HG03175 (cell line): ENCODE data around the gene SFTPA2.
"Not testable (repeated sequence)": the region's sequence is repeated elsewhere in the genome, so short reads cannot be mapped to it uniquely, and the experiment has no call there.

ENCODE experiments used
- ATAC-seq: cut with Tn5 transposase; IDR thresholded peaks from one replicate; pipeline ENCODE4 v1.9.1; 2021; ENCODE audit warnings: mild to moderate bottlenecking, moderate library complexity; ENCODE audit not compliant: unreplicated experiment

SFTPA2 gene

DNA sequence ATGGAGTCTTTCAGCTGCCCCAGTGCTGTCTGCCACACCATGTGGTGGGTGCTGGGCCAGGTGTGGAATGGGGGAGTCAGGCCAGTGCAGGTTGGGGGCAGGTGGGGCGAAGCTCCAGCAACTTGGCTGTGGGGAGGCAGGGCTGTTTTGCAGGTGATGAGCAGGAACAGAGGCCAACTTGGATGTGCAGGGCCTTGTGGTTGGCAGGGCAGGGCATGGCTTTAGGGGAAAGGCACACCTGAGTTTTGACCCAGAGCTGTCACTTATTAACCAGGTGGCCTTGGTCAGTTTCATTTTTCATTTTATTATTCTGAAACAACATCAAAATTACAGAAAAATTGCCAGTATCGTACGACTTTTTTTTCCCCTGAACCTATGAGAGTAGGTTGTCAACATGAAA lies 1.1 kb upstream of the SFTPA2 start:
- ATAC-seq: no peak

DNA sequence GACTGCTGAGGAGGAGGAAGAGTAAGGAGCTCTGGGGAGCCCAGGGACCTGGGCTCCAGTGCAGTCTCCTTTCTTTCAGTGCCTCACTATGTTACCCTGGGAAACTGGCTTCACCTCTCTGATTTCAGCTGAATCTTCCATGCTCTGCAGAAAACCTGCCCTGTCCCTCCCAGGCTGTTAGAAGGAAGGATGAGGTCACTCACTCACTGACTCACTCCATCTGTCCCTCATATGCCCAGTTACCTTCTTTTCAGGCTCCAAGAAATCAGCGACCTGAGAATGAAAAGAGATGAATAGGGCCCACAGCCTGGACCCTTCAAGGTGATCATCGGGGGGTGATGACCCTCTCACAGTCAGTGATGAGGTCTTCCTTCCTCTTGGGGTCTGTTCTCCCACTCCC lies 481 bp downstream of the SFTPA2 start:
- ATAC-seq: no peak

DNA sequence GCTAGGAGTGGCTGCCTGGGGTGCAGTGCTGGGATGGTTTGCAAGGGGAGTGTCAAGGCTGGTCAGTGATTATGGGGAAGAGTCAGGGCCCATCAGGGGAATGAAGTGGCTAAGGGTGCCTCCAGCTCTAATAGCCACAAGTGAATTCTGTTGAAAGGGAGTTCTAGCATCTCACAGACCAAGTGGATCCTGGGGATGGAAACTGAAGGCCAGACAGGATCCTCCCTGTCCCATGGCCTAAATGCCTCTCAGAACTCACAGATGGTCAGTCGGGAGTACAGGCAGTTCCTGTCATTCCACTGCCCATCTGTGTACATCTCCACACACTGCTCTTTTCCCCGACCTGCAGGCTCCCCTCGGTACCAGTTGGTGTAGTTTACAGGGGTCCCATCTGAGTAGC lies 3.2 kb downstream of the SFTPA2 start:
- not testable (repeated sequence) for ATAC-seq

DNA sequence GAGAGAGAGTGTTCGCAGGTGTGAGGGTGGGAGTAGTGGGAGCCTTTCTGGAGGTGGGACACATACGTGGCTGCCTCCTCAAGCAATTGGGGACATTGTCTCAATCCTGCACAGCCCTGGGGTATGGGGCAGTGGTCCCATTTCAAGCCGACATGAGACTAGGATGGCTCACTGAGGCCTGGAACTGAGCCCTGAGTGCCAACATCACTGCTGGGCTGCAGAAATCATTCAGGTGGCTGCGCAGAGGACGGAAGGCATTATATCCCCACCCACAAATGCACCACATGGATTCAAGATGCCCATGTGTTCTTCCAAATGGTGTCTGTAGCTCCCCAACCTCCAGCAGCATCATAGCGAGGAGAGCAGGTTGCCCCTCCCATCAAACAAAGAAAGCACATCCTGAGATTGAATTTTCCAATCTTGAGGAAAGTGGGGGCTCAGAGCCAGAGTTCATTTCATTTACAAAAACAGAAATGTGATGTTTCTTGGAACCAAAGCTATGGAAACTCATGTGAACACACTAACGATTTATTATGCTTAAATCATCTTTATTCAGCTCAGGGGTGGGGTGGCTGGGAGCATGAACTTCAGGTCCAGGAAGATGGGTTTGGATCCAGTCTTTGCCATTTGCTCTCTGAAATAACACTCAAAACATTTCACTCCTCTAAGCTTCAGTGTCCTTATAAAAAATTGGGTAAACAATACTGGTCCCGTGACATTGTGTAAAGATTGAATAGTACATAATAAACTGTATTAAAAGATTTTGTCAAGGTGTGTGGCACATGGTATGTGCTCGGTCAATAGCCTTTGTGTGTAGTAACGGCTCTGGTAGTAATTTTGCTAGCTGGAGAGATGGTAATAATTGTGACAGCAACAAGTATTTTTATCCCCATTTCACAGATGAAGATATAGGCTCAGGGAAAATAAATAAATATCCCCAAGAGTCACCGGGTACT lies 4.6 kb downstream of the SFTPA2 start:
- ATAC-seq: no peak

DNA sequence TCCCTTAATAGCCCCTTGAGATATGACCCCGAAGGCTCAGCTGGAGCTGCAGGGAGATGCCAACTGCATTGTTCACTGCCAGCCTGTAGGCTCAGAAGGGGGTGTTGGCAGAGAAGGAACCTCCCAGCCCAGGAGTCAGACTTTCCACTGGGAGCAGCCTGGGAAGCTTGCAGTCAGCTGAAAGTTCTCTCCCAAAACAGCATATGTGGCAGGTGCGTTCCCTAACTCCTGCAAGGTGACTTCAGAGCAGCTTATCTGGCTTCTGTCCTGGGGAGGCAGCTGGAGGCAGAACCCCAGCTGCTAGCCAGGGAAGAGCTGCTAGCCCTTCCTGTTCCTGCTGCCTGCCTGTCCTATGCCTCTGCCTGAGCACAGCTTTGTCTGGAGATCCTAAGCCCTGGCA lies 8.1 kb downstream of the SFTPA2 start:
- no peak for ATAC-seq

DNA sequence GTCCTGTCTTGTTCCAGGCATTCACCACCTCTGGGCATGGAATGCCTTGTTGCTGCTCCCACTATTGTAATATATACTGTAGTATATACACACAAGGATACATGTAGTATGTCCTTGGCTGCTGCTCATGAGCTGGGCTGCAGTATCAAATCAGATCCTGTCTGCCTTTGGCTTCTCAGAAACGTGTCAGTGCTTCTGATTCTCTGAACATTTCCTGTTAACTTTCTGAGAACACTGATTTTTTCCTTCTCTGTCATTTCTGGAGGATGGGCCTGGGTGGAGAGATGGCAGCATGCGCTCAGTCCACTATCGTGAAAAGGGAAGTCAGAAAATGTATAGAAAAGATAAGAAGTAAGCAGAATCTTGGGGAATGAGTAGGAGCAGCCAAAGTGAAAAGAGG lies 12.2 kb downstream of the SFTPA2 start:
- ATAC-seq: no peak

DNA sequence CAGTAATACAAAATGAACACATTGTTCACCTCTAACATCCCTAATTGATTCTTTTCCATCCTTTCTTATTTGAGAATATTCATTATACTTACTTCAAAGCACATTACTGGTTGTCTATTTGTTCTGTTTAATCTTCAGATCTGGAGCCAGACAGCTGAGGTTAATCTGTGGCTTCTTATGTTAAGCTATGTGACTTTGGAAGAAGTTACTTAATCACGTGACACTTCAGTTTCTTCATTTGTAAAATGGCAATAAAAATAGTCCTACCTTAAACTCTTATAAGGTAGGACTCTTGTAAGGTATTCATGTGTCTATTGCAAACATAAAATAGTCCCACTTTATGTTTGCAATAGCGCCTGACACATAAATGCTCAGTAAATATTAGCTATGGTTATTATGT lies 13.1 kb downstream of the SFTPA2 start:
- not testable (repeated sequence) for ATAC-seq

DNA sequence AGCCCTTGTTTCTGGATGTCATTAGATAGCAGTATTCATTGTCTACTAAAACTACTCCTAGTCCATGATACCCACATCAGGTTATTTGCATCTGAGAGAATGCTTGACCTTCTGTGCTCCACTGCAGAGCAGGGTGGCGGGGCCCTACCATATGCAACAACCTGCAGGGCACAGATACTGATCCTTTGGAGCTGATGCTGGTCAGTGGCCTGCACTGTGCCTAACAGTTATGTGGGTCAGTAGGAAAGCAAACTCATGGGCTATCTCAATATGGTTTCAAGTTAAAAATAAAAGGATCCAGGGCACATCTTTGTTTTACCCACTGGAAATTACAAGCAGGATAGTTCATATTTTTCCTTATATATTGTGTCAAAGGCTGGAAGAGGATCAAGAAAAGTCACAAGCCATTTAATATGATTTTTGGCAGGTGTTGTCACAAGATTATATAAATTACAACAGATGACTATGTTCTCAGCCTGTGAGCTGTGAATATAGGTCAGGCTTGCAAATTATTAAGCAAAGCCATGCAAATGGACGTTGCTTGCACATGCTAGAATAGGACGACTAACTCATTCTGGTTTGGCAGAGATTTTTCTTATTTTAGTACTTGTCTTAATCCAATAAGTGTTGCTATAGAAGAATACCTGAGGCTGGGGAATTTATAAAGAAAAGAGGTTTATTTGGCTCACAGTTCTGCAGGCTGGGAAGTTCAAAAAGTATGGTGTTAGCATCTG lies 15.1 kb downstream of the SFTPA2 start:
- ATAC-seq: not testable (repeated sequence)

DNA sequence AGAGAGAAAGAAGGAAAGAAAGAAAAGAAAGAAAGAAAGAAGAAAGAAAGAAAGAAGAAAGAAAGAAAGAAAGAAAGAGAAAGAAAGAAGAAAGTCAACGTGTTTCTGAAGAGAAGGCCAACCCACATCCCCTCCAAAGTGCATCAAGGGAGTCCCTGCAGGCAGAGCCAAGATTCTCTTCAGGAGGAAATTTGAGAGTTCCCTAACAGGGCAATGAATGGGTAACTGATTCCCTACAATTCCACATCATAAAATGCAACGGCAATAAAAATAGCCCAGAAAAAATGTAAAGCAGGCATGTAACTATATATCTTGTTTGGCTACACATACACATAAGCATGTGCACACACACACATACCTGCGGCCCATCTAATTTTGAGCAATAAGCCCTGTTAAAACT lies 15.8 kb downstream of the SFTPA2 start:
- not testable (repeated sequence) for ATAC-seq

DNA sequence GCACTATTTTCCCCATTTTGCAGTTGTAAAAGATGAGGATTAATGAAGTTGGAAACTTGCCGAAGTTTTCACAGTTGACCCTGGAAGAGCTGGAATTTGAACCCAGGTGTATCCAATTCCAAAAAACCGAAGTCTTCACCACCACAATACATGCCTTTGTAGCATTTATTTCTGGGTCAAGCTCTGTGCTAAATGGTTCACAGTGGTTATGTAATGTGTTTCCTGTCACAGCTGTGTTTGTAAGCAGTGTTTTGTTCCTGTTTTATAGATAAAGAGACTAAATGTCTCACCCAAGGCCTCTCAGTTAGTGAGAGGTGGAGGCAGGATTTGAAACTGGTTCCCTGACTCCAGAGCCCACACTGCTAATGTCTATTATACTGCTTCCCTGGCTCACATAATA lies 17.6 kb downstream of the SFTPA2 start:
- ATAC-seq: no peak

DNA sequence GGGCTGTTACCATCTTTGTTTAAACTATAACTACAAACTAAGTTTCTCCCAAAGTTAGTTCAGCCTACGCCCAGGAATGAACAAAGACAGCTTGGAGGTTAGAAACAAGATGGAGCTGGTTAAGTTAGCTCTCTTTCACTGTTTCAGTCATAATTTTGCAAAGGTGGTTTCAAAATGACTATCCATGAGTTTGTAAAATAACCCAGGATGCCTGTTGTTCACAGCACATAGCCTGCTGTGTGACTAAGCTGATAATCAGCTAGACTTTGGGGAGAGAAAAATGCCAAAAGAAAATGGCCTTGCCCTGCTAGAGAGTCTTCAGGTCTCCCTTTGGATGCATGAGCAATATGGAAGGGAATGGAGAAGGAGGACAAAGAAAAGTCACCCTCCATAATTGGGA lies 19.3 kb downstream of the SFTPA2 start:
- peak; percentile 82 for ATAC-seq

DNA sequence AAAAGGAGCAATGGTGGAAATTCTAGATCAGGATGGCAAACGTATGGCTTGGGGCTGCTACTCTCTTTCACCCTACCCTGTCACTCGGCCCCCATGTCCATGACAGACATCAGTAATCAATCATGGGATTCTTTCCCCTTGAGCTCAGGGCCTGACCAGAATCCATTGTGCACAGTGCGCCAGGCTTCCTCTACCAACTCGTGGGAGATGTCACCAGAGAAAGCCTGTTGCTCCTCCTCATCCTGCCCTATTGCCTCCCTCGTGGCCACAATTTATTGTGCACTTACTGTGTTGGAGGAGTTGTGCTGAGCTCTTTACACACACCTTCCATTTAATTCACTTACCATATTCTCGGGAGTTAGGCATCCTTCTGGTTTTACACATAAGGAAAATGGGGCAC lies 21.9 kb downstream of the SFTPA2 start:
- ATAC-seq: not testable (repeated sequence)

DNA sequence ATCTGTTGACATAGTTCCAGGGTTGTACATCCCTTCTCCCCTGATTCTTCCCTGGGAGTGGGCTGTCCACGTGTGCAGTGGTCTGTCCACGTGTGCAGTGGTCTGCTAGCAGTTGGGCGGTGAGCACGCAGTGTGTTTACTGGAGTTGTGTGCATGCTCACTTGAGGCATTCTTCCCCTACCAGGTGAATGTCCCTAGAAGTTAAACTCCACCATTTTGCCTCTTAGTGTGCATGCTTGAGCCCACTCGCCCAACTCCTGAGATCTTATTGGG lies 26.4 kb downstream of the SFTPA2 start:
- not testable (repeated sequence) for ATAC-seq

DNA sequence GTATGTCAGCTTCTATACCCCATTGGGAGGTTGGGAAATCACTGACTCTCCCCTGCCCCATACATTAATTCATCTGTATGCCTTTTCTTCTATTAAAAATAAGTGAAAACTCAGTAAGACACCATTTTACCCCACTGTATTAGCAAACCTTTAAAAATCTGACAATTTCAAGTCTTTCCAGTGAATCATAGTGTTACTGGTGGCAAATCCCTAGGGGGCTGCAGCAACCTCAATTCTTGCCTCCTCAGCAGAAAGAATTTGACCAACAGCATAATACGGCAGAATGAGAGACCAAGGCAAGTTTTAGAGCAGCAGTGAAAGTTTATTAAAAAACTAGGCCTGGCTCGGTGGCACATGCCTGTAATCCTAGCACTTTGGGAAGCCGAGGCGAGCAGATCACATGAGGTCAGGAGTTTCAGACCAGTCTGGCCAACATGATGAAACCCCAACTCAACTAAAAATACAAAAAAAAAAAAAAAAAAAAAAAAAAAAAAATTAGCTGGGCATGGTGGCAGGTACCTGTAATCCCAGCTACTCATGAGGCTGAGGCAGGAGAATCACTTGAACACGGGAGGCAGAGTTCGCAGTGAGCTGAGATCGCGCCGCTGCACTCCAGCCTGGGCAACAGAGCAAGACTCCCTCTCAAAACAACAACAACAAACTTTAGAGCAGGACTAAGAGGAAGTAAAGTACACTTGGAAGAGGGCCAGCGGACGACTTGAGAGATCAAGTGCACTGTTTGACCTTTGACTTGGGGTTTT lies 26.9 kb downstream of the SFTPA2 start:
- ATAC-seq: not testable (repeated sequence)

DNA sequence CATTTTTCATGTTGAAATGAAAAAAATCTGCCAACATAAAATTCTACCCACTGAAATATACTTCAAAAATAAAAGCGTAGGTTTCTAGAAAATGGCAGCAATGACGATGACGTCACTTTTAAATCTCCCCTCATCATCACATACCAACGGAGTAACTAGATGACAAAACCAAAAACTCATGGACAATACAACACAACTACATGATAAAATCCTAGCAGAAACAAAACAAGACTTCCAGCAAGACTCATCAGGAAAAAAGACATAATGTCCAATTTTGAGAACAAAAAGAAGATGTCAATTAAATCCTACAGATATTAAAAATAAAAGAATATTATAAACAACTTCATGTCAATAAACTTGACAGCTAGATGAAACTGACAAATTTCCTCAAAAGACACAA lies 31.9 kb downstream of the SFTPA2 start:
- ATAC-seq: not testable (repeated sequence)

DNA sequence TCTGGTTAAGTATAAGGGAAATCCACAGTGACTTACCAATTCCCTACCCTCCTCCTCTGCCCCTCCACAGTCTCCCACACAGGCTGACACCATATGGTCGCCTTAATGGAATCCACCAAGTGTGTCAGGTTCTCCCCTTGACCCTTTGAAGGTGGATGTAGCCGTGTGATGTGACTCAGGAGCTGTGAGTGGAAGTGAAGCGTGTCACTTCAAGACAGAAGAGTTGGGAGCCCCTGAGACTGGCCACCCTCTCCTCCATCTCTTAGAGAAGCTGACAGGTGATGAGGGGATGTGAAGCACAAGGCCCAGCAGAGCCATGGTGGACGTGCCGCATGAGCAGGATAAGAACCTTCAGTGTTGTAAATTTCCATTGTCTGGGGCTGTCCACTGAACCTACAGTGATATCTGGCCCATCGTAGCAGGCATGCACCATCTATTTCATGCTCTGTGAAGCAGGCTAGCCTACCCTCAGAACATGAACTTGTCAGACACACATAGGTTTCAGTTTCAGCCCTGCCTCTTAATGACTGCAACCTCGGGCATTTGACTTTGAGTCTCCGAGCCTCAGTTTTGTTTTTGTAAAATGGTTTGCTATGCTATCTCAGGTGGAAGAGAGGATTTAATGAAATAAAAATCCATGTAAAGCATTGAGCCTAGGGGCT lies 35.0 kb downstream of the SFTPA2 start:
- ATAC-seq: peak; percentile 93

DNA sequence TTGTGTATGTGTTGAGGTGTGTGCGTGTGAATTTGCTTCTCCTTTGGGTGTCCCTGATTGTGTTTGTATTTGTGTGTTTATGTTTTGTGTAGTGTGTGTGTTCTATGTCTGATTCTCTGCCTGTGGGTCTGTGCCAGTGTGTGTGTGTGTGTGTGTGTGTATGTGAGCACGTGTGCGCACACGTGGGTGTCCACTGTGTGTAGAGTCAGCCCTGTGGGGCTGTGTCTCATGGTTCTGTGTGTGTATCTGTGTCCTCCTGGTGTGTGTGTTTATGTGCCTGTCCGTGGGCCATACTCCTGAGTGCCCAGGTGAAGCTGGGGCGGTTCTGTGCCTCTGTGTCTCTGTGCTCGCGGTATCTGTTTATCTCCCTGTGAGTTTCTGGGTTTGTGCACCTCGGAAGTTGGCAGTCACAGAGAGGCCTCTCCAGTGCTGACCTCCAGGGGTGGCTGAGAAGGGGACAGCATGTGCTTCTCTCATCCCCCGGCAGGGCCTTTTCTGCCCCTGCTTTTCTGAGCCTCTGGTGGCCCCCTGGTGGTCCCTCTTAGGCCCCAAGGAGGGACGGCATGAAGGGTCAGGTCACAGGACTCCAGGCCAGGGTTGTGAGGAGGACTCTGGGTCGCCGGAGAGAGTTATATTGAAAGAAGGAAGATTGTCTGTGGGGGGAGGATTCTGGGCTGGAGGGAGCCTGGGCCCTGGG lies 36.9 kb downstream of the SFTPA2 start:
- ATAC-seq: not testable (repeated sequence)

DNA sequence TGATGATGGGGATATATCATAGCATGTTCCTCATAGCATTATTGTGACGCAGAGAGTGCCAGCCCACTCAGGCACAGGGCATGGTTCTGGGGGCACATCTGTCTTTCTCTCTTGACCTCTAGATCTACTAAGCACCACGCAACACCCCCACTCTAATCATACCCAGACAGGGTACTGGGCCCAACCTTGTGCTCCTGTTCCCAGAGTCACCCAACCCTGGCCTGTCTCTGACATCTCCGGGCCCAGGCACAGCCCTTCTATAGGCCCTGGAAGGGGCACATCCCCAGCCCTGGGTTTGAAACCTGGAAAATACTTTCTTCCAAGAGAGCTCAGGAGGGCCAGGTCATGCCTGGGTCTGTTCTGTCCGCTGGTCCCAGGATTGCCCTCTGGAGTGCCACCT lies 37.7 kb downstream of the SFTPA2 start:
- not testable (repeated sequence) for ATAC-seq

DNA sequence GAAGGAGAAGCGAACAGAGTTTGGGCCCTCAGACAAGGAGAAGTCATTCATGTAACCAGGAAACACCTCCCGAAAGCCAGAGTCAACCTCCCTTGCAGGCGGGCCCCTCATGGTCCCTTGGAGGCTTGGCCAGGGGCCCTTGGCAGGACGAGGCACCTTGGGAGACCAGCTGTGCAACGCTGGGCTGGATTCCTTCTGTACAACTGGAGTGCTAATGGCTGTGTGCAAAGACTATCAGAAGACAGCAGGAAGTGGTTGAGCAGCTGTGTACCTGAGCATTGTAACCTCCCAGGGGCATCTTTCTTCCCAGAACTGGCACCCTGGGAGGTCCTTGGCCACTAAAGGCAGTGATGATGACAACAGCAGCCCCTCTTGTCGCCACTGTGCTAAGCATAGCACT lies 38.5 kb downstream of the SFTPA2 start:
- not testable (repeated sequence) for ATAC-seq

DNA sequence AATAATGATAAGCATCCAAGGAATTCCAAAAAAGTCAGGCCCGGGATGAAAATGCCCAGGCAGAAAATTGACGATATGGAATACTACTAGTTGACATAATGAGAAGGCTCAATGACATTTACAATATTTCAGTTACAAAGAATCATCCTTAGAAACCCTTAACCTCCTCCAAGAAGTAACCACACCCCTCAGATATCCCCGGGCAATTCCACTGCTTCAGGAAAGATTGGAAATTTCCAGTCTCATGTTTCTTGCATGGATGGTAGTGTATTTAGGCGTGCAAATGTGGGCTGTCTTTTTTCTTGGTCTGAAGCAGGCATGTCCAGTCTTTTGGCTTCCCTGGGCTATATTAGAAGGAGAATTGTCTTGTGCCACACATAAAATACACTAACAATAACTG lies 42.6 kb downstream of the SFTPA2 start:
- not testable (repeated sequence) for ATAC-seq
